Measurements from ENCODE around the gene C2CD4A.

- TF ChIP-seq CREB5 (CRISPR knock-in tag; IDR thresholded peaks at IDR 0.05; ENCODE audit: low read depth) (no peak), ZNF8 (CRISPR knock-in tag; IDR thresholded peaks at IDR 0.05) (no peak), ARNTL (CRISPR knock-in tag; IDR thresholded peaks at IDR 0.05; ENCODE audit: borderline replicate concordance, low read depth) (no peak), RARB (CRISPR knock-in tag; IDR thresholded peaks at IDR 0.05) (no peak), GLIS3 (CRISPR knock-in tag; IDR thresholded peaks at IDR 0.05) (no peak), PATZ1 (CRISPR knock-in tag; IDR thresholded peaks at IDR 0.05; ENCODE audit: borderline replicate concordance) (0 out of 2 replicates have a peak, but pooled peaks have one; percentile 16), ZC3H10 (CRISPR knock-in tag; IDR thresholded peaks at IDR 0.05) (no peak), PPARA (CRISPR knock-in tag; IDR thresholded peaks at IDR 0.05; ENCODE audit: borderline replicate concordance) (no peak), CSRNP3 (CRISPR knock-in tag; IDR thresholded peaks at IDR 0.05) (no peak), ISL1 (CRISPR knock-in tag; IDR thresholded peaks at IDR 0.05) (peak; percentile 67)
Measured at GRCh38 chr15:62063825-62064635, 2.7 kb upstream of the C2CD4A start.
